ENCODE measurements around the gene FOXD3.
A peak's percentile ranks its signal among the peaks of the same experiment; 100 is the strongest.

FOXD3 gene

DNA sequence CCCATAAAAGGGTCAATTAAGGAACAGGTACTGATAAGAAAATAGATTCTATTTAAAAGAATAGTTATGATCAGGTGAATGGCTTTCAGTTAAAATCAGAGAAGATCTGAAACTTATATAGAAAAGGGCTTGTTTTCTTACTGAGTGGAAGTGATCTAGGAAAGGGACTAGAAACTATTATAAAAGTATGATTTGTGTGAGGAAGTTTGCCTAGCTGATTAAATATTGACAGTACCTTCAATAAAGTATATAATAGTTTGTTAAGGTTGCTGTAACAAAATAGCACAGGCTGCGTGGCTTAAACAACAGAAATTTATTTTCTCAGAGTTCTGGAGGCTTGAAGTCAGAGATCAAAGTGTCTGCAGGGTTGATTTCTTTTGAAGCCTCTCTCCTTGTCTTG, 39.7 kb downstream of the FOXD3 start:
- no peak for DNase-seq (ENCODE audit: low spot score)

DNA sequence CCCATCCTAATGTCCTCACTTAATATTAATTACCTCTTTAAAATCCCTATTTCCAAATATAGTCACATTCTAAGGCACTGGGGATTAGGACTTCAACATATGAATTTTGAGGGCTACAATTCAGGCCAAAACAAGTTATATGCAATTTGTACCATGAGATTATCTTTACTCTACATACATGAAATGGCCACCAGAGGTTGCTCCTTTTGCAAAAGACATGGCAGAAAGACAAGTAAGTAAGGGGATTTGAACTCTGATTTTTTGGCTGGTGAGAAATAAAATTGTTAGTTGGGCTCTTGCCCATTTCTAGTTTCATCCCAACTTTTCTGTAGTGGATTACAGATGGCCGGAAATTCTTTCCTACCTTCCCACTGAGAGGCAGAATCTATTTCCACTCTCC, 40.2 kb downstream of the FOXD3 start:
- no peak for DNase-seq (ENCODE audit: low spot score)

DNA sequence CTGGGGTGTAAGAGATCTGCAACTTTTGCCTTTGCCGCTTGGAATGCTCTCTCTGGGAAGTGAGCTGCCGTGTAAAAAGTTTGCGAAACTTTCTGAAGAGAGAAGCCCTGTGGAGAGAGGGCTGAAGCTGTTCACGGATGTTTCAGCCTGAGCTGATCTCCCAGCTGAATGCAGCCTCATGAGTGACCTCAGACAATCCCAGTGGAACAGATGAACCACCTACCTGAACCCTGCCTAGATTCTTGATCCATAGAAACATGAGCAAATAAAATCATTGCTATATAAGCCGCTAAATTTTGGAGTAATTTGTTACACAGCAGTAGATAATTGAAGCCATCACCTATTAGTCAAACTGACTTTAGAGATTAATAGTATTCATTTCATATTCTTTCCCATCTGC, 40.6 kb downstream of the FOXD3 start:
- no peak for DNase-seq (ENCODE audit: low spot score)

DNA sequence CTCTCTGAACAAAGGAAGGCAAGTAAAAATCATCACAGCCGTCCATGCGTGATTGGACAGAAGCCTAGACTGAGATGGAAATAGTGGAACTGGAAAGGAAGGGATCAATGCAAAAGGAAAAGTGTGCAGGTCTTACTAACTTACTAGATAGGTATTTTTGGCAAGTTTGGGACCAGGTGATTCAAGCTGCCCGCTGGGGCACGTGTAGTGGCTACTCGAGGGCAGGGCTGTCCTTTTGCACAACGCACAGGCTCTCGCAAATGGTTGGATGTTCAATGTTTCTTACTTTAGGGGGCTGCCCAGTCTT, 44.5 kb downstream of the FOXD3 start:
- DNase-seq (ENCODE audit: low spot score): no peak

DNA sequence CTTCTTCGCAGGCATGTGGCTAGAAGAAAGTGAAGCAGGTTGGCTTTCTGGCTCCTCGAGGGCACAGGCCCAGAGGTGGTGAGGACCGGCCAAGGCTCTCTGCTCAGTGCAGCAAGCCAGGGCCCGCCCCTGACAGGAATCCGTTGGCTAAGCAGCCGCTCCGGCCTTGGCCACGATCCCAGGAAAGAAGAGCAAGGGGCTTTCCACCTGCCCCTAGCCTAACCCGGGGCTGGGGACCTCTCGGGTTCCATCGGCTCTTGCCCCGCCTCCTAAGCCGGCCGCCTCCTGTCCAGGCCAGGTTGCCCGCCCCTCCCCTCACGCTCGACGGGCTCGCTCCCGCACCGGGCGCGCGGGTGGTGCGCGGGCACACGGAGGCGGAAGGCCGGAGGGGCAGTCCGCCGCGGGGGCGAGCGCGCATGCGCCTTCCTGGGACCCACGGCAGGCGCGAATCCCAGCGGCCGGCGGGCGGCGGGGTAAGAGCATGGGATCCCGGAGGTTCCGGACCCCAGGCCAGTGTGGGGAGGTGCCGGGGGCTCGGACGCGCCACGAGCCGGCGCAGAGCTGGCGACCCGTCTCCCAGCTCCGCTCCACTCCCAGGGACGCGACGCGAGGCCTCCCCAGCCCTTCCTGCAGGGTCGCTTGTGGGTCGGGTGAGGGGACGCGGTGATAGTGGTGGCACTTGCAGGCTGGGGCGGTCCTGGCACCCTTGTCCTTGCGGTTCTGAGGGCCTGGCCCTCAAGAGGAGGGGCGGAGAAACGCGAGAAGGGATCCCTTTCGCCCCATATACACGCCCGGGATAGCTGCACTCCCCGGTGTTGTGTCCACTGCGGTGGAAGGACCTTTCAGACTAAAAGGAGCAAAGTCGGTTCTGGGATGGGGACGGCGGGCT, 45.1 kb downstream of the FOXD3 start, which contains the start of gene ALG6:
Gene ALG6 (plus strand): TSS at position 413 of the 889 bp plus-strand sequence. CDS start 3,351 bp downstream, outside the sequence.
- peak; percentile 90 for DNase-seq (ENCODE audit: low spot score)

DNA sequence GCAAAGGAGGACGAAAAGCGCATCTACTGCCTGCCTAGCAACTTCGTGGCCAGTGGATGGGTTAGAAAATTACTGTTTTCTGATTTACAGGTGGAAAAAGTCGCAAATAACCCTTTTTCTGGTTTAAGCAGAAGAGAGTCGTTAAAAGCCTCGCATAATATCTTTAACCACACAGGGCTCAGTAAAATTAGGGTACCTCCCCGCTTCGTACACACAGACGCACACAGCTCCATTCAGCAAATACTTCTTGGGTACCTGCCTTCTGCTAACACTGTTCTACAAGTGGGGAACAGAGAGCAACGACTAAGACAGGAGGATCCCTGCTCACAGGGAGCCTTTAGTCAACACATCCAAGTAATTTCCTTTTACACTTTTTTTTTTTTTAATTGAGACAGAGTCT, 45.8 kb downstream of the FOXD3 start:
- DNase-seq (ENCODE audit: low spot score): no peak

Measured in CD4-positive, alpha-beta T cell treated with Interleukin-6 at 100 ng/mL for 8 hours (primary cell).